GM12872 (cell line): ENCODE measurements around the gene CCDC6.

Source experiments
- TF ChIP-seq, protein P1 (sequence below): IDR thresholded peaks from 3 replicates; pipeline ENCODE4 v1.5.1; 2011; ENCODE audit warnings: low read depth, mild to moderate bottlenecking, low read length, moderate library complexity; ENCODE audit not compliant: insufficient read depth

The CCDC6 gene

DNA sequence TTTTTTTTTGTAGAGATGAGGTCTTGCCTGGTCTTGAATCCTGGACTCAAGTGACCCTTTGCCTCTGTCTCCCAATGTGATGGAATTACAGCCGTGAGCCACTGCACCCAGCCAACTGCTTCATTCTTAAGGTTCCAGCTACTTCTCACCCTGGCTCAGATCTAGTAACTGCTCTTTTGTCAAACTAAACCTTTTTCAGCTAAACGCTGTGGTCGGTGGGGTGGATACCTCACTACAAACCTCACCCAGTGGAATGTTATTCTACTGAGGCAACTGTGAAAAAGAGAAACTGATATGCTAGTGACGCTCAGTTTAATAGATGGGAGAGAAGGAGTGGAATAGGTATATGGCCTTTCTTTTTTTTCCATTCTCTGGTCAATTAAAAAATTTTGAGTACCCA, 151.4 kb downstream of the CCDC6 start:
- TF ChIP-seq, protein P1, sequence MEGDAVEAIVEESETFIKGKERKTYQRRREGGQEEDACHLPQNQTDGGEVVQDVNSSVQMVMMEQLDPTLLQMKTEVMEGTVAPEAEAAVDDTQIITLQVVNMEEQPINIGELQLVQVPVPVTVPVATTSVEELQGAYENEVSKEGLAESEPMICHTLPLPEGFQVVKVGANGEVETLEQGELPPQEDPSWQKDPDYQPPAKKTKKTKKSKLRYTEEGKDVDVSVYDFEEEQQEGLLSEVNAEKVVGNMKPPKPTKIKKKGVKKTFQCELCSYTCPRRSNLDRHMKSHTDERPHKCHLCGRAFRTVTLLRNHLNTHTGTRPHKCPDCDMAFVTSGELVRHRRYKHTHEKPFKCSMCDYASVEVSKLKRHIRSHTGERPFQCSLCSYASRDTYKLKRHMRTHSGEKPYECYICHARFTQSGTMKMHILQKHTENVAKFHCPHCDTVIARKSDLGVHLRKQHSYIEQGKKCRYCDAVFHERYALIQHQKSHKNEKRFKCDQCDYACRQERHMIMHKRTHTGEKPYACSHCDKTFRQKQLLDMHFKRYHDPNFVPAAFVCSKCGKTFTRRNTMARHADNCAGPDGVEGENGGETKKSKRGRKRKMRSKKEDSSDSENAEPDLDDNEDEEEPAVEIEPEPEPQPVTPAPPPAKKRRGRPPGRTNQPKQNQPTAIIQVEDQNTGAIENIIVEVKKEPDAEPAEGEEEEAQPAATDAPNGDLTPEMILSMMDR, result no peak

DNA sequence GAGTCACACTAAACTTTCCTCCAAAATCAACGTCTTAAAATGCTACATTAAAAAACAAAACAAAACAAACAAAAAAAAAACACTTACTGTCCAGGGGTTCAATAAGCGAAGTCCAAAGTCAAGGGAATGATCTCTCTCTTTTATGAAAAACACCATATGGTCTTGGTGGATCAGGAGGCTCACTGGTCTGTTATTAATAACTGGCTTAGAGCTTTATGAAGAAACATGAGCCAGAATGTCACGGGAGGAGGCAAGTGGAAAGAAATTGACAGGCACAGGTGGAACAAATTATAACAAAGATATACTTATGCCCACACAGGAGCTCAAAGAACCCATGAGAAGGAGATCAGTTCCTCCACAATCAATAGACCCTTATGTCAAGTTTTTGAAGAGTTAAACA, 153.1 kb downstream of the CCDC6 start, which contains the start of gene MRLN:
Gene MRLN (minus strand): TSS at position 189 of the 400 bp plus-strand sequence.
- TF ChIP-seq, protein P1, result no peak

DNA sequence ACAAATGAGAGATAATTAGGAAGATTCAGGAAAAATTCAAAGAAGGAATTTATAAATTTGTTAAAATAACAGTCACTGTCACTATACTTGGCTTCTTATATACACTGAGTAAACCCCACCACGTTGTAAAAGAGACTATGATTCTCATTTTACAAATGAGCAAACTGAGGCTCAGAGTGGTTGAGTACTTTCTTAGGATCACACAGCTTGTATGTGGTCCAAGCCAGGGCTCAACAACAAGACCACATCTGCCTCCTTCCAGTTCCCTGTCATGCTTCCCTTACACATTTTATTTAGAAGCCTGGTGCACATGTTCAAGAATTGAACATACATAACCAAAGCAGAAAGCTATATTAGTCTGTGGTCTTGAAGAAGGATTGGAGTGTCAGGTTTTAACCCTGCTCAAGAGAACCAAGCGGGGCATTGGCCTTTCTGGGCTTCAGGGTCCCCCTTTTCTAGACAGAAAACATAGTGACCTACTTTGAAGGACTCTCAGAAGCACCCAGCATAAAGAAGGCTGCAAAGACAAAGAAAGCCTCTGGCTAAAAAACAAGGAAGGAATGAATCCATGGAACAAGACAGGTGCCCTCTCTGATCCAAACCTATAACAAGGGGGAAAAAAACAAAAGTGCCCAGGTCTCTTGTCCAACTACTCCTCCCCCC, 153.9 kb downstream of the CCDC6 start:
- TF ChIP-seq, protein P1, result no peak

DNA sequence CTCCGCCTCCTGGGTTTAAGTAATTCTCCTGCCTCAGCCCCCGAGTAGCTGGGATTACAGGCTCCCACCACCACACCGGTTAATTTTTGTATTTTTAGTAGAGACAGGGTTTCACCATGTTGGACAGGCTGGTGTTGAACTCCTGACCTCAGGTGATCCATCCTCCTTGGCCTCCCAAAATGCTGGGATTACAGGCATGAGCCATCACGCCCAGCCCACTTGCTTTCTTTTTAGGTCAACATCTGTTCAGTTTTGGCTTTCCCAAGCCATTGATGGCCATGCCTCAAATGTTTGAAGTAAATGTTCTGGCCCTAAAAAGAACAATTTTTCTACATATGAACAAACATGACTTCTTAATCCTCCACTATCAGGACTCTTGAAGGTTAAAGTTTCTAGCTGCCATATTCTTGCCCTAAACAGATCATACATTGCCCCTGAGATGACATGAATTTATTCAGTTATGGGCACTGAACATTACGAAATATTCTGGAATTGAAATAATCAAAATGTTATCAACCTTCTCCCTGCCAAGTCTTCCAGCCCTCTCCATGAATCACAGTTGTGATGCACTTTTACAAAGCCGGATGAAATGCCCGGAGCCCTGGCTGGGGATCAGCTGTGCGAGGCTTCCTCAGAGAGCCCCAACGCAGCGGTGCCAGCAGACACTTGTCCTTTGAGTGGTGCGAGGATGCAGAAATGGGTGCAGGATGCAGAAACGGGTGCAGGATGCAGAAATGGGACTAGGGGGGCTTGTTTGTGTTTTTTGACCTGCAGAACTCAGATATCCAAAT, 156.0 kb downstream of the CCDC6 start:
- TF ChIP-seq, protein P1, result no peak

DNA sequence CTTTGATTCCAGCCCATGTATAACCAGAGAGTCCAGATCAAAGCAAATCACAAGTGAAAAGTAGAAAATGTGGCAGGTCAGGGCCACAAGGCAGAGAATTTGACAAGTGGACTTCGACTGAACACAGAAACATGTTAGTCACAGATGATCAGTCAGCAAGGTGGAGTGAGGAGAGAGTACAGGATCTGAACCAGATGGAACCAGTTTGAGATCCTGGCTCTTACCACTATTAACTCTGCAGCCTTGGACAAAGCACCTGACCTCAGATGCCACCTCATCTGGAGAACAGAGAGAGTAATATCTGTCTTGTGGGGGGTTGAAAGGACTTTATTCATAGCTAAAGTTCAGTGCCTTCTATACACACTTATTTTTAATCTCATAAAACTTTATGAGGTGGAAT, 157.5 kb downstream of the CCDC6 start:
- TF ChIP-seq, protein P1, result no peak

DNA sequence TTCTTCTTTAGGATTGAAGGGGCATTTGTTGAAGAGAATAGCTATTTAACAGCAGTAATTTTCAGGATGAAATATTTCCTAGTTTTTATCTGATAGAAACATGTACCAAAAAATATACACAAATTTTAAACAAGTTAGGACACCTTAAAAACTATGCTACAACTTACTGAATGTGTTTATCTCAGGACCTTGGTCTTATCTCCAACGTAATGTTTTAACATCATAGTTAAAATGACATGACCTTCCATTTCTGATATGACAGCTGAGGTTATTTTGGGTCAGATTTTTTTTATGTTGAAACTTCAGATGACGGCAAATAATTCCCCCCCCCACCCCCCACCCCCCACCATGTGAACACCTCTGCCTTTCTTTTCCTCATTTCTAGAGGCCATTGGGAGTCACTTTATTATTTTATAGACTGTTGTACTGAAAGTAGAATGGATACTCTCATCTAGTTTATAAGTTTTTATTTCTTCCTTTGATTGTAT, 161.1 kb downstream of the CCDC6 start:
- TF ChIP-seq, protein P1, result no peak

DNA sequence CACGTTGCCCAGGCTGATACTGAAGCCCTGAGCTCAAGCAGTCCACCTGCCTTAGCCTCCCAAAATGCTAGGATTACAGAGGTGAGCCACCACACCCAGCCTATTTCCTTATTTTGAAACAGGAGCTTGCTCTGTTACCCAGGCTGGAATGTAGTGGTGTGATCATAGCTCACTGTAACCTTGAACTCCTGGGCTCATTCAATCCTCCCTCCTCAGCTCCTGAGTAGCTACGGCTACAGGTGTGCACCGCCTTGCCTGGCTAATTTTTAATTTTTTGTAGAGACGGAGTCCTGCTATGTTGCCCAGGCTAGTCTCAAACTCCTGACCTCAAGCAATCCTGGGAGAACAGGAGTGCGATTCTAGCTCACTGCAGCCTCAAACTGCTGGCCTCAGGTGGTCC, 164.8 kb downstream of the CCDC6 start:
- TF ChIP-seq, protein P1, result no peak
